Mesendoderm (in vitro differentiated cells): ENCODE data around the gene LMCD1.

Experiments used
- DNase-seq: peaks from one replicate; pipeline ENCODE4 v3.0.0; 2013
- H2AK5ac ChIP-seq: 2 replicates; pipeline ENCODE4 v1.6.1; 2013; ENCODE audit warnings: low read length, inconsistent platforms
- H2BK120ac ChIP-seq: 2 replicates; pipeline ENCODE4 v1.6.1; 2013; ENCODE audit warnings: low read depth, mild to moderate bottlenecking, low read length, moderate library complexity, mixed read lengths
- H2BK15ac ChIP-seq: replicated peaks from 2 replicates; pipeline ENCODE4 v1.6.1; 2013; ENCODE audit warnings: low read depth, mild to moderate bottlenecking, moderate library complexity
- H2BK5ac ChIP-seq: 2 replicates; pipeline ENCODE4 v1.6.1; 2013; ENCODE audit warnings: low read length, inconsistent platforms
- H3K18ac ChIP-seq: 2 replicates; pipeline ENCODE4 v1.6.1; 2013; ENCODE audit warnings: mild to moderate bottlenecking, low read length, mixed read lengths
- H3K23ac ChIP-seq: one replicate; pipeline ENCODE4 v1.6.1; 2013; ENCODE audit warnings: low read length
- H3K27ac ChIP-seq: 2 replicates; pipeline ENCODE4 v1.5.1; 2013; ENCODE audit warnings: low read depth, mild to moderate bottlenecking, inconsistent platforms, low read length, moderate library complexity
- H3K27me3 ChIP-seq: 2 replicates; pipeline ENCODE4 v1.6.1; 2013; ENCODE audit warnings: low read length, control low read depth, mild to moderate bottlenecking, inconsistent platforms; ENCODE audit not compliant: insufficient read depth, poor library complexity
- H3K36me3 ChIP-seq: 2 replicates; pipeline ENCODE4 v1.6.1; 2013; ENCODE audit warnings: low read length, inconsistent platforms; ENCODE audit not compliant: control insufficient read depth, insufficient read depth
- H3K4ac ChIP-seq: one replicate; pipeline ENCODE4 v1.6.1; 2013; ENCODE audit warnings: low read depth, mild to moderate bottlenecking, low read length, moderate library complexity
- H3K4me1 ChIP-seq: 2 replicates; pipeline ENCODE4 v1.6.1; 2013; ENCODE audit warnings: low read depth, low read length, inconsistent platforms; ENCODE audit not compliant: control insufficient read depth
- H3K4me2 ChIP-seq: 2 replicates; pipeline ENCODE4 v1.6.1; 2013; ENCODE audit warnings: low read length
- H3K4me3 ChIP-seq: 2 replicates; pipeline ENCODE4 v1.5.1; 2013; ENCODE audit warnings: mild to moderate bottlenecking, low read length
- H3K56ac ChIP-seq: one replicate; pipeline ENCODE4 v1.6.1; 2013; ENCODE audit warnings: low read length
- H3K79me1 ChIP-seq: 2 replicates; pipeline ENCODE4 v1.6.1; 2013; ENCODE audit warnings: low read length, inconsistent platforms
- H3K79me2 ChIP-seq: 2 replicates; pipeline ENCODE4 v1.6.1; 2013; ENCODE audit warnings: mild to moderate bottlenecking, low read length; ENCODE audit not compliant: control insufficient read depth, insufficient read depth
- H3K9ac ChIP-seq: 2 replicates; pipeline ENCODE4 v1.6.1; 2013; ENCODE audit warnings: low read length, inconsistent platforms
- H4K5ac ChIP-seq: one replicate; pipeline ENCODE4 v1.6.1; 2013; ENCODE audit warnings: low read length
- H4K8ac ChIP-seq: one replicate; pipeline ENCODE4 v1.6.1; 2013; ENCODE audit warnings: low read depth, mild to moderate bottlenecking, control low read depth, low read length, moderate library complexity
- WGBS: extraction: QIAGEN DNeasy Blood & Tissue Kit; methylation state at CpG from one replicate; pipeline ENCODE4 v1.1.7; 2013; ENCODE audit warnings: low lambda C conversion rate, missing lambda C conversion rate; ENCODE audit not compliant: insufficient coverage; ENCODE audit errors: extremely low coverage; 5-methylcytosine and 5-hydroxymethylcytosine counted together

The LMCD1 gene

DNA sequence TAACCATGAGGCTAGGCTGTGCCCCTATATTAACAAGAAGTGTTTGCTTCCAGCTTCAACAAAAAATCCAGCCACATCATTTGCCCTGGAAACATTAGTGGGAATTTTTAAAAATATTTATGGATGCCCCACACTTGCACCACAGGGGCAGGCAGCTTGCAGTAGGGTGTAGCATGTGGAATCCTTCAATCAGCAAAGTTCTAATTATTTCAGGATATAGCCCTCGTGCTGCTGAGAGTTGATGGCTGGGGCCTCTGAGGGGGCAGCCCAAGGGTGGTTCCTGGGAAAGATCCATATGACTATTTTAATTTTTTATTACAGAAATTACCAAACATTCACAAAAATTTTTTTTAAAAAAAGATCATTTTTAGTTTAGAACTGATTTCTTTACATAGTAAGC is 35.1 kb upstream of the LMCD1 start:
- Histone ChIP-seq H4K5ac (no peak overlapping the region), H3K27ac (no peak overlapping the region), H3K9ac (no peak overlapping the region), H2BK5ac (no peak overlapping the region), H2BK15ac (no peak overlapping the region), H3K4me1 (no peaks in the 10 kb centered on the region), H3K56ac (no peak overlapping the region), H3K79me1 (no peaks in the 10 kb centered on the region), H3K18ac (no peak overlapping the region), H3K79me2 (no peaks in the 10 kb centered on the region), H2AK5ac (no peak overlapping the region), H3K4ac (no peak overlapping the region), H2BK120ac (no peak overlapping the region), H3K27me3 (no peaks in the 10 kb centered on the region), H3K36me3 (no peaks in the 10 kb centered on the region), H3K23ac (no peak overlapping the region), H3K4me3 (no peak overlapping the region), H4K8ac (no peak overlapping the region), H3K4me2 (no peak overlapping the region)
- DNase-seq: no peak
- no CpG with 5 or more reads among the region's 1 CpG for WGBS

GRCh38 chr3:8470801-8471200 is 30.8 kb upstream of the LMCD1 start:
- WGBS: no CpG with 5 or more reads among the region's 11 CpGs

DNA sequence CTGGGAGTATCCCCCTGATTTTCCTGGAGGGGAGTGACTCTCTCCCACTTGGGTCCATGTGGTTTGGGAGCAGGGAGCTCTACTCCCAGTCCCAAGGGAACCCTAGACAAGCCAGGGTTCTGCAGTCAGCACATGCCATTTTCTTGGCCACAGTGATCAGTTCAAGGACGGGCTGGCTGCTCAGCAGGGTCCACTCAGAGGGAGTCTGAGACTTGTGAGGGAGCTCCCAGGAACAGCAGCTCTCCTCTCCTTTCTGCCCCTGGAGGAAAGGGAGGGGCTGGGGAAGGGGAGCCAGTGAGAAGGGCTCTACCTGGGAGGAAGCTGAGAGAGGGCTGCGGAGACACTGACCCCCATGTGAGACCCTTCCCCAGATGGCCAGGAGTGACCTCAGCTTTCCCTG is 29.1 kb upstream of the LMCD1 start:
- H3K9ac ChIP-seq: no peak overlapping the region
- no peak overlapping the region for H3K23ac ChIP-seq
- no peaks in the 10 kb centered on the region for H3K36me3 ChIP-seq
- no peaks in the 10 kb centered on the region for H3K4me1 ChIP-seq
- no peak overlapping the region for H3K27ac ChIP-seq
- H3K4me3 ChIP-seq: no peak overlapping the region
- H4K5ac ChIP-seq: no peak overlapping the region
- no peaks in the 10 kb centered on the region for H3K79me1 ChIP-seq
- no peaks in the 10 kb centered on the region for H3K79me2 ChIP-seq
- H2BK5ac ChIP-seq: no peak overlapping the region
- no peak overlapping the region for H2BK120ac ChIP-seq
- H3K4ac ChIP-seq: no peak overlapping the region
- H4K8ac ChIP-seq: no peak overlapping the region
- no peak overlapping the region for H3K56ac ChIP-seq
- no peak overlapping the region for H2AK5ac ChIP-seq
- H3K18ac ChIP-seq: no peak overlapping the region
- no peak overlapping the region for H3K4me2 ChIP-seq
- no CpG with 5 or more reads among the region's 2 CpGs for WGBS
- H3K27me3 ChIP-seq: no peaks in the 10 kb centered on the region
- no peak for DNase-seq
- H2BK15ac ChIP-seq: no peak overlapping the region

More at GRCh38 chr3:8470801-8471200, 30.8 kb upstream of the LMCD1 start:
- no peak overlapping the region for H3K23ac ChIP-seq
- H2BK120ac ChIP-seq: no peak overlapping the region
- H3K4me3 ChIP-seq: no peak overlapping the region
- H2BK15ac ChIP-seq: no peak overlapping the region
- H3K4ac ChIP-seq: no peak overlapping the region
- no peak overlapping the region for H3K9ac ChIP-seq
- no peak for DNase-seq
- no peak overlapping the region for H3K56ac ChIP-seq
- no peaks in the 10 kb centered on the region for H3K27me3 ChIP-seq
- H3K79me2 ChIP-seq: no peaks in the 10 kb centered on the region
- H4K5ac ChIP-seq: no peak overlapping the region
- no peak overlapping the region for H3K18ac ChIP-seq
- no peaks in the 10 kb centered on the region for H3K4me1 ChIP-seq
- no peak overlapping the region for H4K8ac ChIP-seq
- no peaks in the 10 kb centered on the region for H3K79me1 ChIP-seq
- H3K36me3 ChIP-seq: no peaks in the 10 kb centered on the region
- H3K4me2 ChIP-seq: no peak overlapping the region
- no peak overlapping the region for H2AK5ac ChIP-seq
- no peak overlapping the region for H3K27ac ChIP-seq
- H2BK5ac ChIP-seq: no peak overlapping the region

GRCh38 chr3:8473029-8473428 is 28.6 kb upstream of the LMCD1 start:
- WGBS: no CpG with 5 or more reads among the region's 4 CpGs
- H3K9ac ChIP-seq: no peak overlapping the region

GRCh38 chr3:8473990-8474389 is 27.6 kb upstream of the LMCD1 start:
- Histone ChIP-seq H2BK120ac (no peak overlapping the region), H3K79me2 (no peaks in the 10 kb centered on the region), H4K5ac (no peak overlapping the region), H3K56ac (no peak overlapping the region), H3K4me1 (no peaks in the 10 kb centered on the region), H3K36me3 (no peaks in the 10 kb centered on the region), H4K8ac (no peak overlapping the region), H3K9ac (no peak overlapping the region), H3K79me1 (no peaks in the 10 kb centered on the region), H3K4ac (no peak overlapping the region), H2BK15ac (no peak overlapping the region), H2BK5ac (no peak overlapping the region), H3K27me3 (no peaks in the 10 kb centered on the region), H3K18ac (no peak overlapping the region), H3K4me2 (no peak overlapping the region), H3K27ac (no peak overlapping the region), H3K23ac (no peak overlapping the region), H2AK5ac (no peak overlapping the region), H3K4me3 (no peak overlapping the region)
- DNase-seq: no peak
- WGBS: no CpG with 5 or more reads among the region's 4 CpGs

More at GRCh38 chr3:8473029-8473428, 28.6 kb upstream of the LMCD1 start:
- Histone ChIP-seq H2BK120ac (no peak overlapping the region), H3K56ac (no peak overlapping the region), H3K18ac (no peak overlapping the region), H3K79me1 (no peaks in the 10 kb centered on the region), H3K36me3 (no peaks in the 10 kb centered on the region), H3K4me3 (no peak overlapping the region), H3K27me3 (no peaks in the 10 kb centered on the region), H2BK15ac (no peak overlapping the region), H3K4me2 (no peak overlapping the region), H3K4me1 (no peaks in the 10 kb centered on the region), H3K23ac (no peak overlapping the region), H4K8ac (no peak overlapping the region), H3K79me2 (no peaks in the 10 kb centered on the region), H2BK5ac (no peak overlapping the region), H3K27ac (no peak overlapping the region), H3K4ac (no peak overlapping the region), H4K5ac (no peak overlapping the region), H2AK5ac (no peak overlapping the region)
- DNase-seq: no peak

- Histone ChIP-seq H3K18ac (no peak overlapping the region), H3K4ac (no peak overlapping the region), H2BK15ac (no peak overlapping the region), H3K9ac (no peak overlapping the region), H3K56ac (no peak overlapping the region), H3K27ac (no peak overlapping the region), H3K79me1 (no peaks in the 10 kb centered on the region), H4K8ac (no peak overlapping the region), H2BK5ac (no peak overlapping the region), H3K4me3 (no peak overlapping the region), H2AK5ac (no peak overlapping the region), H3K4me1 (no peaks in the 10 kb centered on the region), H3K36me3 (no peaks in the 10 kb centered on the region), H3K4me2 (no peak overlapping the region), H3K23ac (no peak overlapping the region), H3K27me3 (no peaks in the 10 kb centered on the region), H4K5ac (no peak overlapping the region), H3K79me2 (no peaks in the 10 kb centered on the region), H2BK120ac (no peak overlapping the region)
- no peak for DNase-seq
- WGBS: no CpG with 5 or more reads among the region's 2 CpGs
Measured at GRCh38 chr3:8474991-8475390, 26.6 kb upstream of the LMCD1 start.
